ENCODE results near the gene C3orf52.

GRCh38 chr3:112124907-112125607, 38.9 kb downstream of the C3orf52 start:
- TF ChIP-seq EP300 (IDR thresholded peaks at IDR 0.05) (no peak), POLR2A (IDR thresholded peaks at IDR 0.05) (no peak), CTCF (IDR thresholded peaks at IDR 0.05) (no peak), POLR2AphosphoS5 (IDR thresholded peaks at IDR 0.05) (no peak)

Data from upper lobe of left lung (tissue), 4 donors.